Transverse colon (tissue), 3 donors: ENCODE measurements around the gene CLSTN2.

Source experiments
- CTCF ChIP-seq, 5 experiments: fragments of 200-600 bp in 3 of 5; fragments of 450-650 bp in 2 of 5; sonication (generic) in 3 of 5; IDR thresholded peaks; 1 replicate in 2 of 5; 2 replicates in 3 of 5; pipeline ENCODE4 v1.5.1; 2016 to 2017; ENCODE audit warnings: antibody characterized with exemption in 5 of 5, inconsistent platforms in 3 of 5, mild to moderate bottlenecking in 2 of 5, moderate library complexity in 1 of 5
- POLR2A ChIP-seq: fragments of 450-650 bp; IDR thresholded peaks from one replicate; pipeline ENCODE4 v1.6.1; 2016; ENCODE audit warnings: antibody characterized with exemption, mild to moderate bottlenecking, moderate library complexity

- TF ChIP-seq CTCF (IDR thresholded peaks at IDR 0.05) (no peak), POLR2A (no peak)
Observed at GRCh38 chr3:140602781-140603180, 667.8 kb downstream of the CLSTN2 start.
